HG03025 (cell line): Measurements from ENCODE around the gene AP1S2.
"Not testable (repeated sequence)": the region's sequence is repeated elsewhere in the genome, so short reads cannot be mapped to it uniquely, and the experiment has no call there.

Experiments
- ATAC-seq: cut with Tn5 transposase; IDR thresholded peaks from one replicate; pipeline ENCODE4 v1.9.1; 2021; ENCODE audit warnings: mild to moderate bottlenecking, moderate library complexity; ENCODE audit not compliant: unreplicated experiment, low FRiP score

The AP1S2 gene

GRCh38 chrX:15854712-15855567 is at the start of gene AP1S2:
Gene AP1S2, minus strand, starts transcription at chrX:15854813. Its CDS starts 2,289 bp downstream, at chrX:15852524.
- ATAC-seq = peak; percentile 98

DNA sequence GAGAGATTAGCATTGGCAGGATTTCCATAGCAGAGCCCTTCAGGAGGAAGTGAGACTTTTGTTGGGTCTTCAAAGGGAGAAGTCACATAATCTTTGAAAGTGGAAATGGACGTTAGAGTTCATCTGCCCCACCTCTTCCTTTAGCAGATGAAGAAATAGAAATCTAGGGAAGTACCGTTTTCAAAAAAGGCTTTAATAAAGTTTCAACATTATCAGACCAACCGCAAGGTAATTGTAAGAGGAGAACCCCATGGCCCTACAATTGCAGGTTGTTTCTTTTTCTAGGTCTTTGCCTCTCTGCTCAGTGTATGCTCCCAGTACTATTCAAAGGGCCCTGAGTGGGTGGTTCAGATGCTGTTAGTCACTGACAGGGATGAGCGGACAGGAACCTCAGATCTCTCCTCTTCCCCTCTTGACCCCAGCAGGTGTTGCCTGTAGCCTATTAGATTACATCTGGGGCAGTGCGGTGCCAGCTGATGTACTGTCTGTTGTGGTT is 48.6 kb upstream of the AP1S2 start:
- peak; percentile 94 for ATAC-seq

- ATAC-seq = no peak
These were observed 40.7 kb upstream of the AP1S2 start for GRCh38 chrX:15895334-15895733.

DNA sequence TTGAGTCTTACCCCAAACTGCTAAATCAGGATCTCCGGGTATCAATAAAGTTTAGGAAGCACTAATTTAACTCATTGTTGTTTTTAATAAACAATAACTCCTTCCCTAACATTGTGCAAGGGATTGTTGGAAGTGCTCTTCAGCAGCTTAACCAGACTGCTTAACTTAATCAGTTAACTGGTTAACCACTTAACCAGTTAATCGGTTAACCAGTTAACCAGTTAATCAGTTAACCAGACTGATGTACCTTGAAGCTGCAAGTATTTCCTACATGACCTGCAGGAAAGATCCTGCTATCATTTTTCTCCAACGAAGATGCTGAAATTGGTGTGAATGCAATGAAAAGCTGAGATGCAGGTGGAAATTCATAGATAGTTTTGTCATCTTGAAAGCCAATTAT is 40.1 kb upstream of the AP1S2 start:
- no peak for ATAC-seq

GRCh38 chrX:15890463-15890862 is 35.9 kb upstream of the AP1S2 start:
- ATAC-seq = no peak

- no peak for ATAC-seq
These were observed 33.4 kb upstream of the AP1S2 start for GRCh38 chrX:15888062-15888461.

GRCh38 chrX:15883540-15883863 is 28.9 kb upstream of the AP1S2 start:
- no peak for ATAC-seq

GRCh38 chrX:15882704-15883539 is 28.3 kb upstream of the AP1S2 start:
- ATAC-seq = peak; percentile 68

DNA sequence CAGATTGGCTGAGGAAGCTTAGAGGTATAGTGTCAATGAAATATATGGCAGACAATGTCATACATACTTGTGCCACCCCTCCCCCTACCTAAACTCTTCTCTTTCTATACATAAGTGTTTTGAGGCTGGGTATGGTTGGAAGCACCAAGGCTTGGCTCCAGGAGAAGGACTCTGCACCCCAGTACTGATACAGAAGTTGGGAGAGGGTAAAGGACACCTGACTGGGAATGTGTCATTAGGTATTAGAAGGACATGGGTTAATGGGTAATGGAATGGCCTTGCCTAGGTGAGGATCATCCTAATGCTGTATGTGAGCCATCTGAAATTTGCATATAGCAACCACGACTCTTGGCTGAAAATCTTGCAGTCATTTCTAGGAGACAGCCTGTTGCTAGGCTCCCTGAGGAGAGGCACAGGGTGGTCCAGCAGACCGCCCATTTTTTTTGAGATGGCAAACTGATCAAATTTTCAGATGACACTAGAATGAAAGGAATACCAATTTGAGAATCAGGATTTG is 26.8 kb upstream of the AP1S2 start:
- no peak for ATAC-seq

GRCh38 chrX:15877914-15878313 is 23.3 kb upstream of the AP1S2 start:
- ATAC-seq = not testable (repeated sequence)

GRCh38 chrX:15877380-15877779 is 22.8 kb upstream of the AP1S2 start:
- no peak for ATAC-seq

DNA sequence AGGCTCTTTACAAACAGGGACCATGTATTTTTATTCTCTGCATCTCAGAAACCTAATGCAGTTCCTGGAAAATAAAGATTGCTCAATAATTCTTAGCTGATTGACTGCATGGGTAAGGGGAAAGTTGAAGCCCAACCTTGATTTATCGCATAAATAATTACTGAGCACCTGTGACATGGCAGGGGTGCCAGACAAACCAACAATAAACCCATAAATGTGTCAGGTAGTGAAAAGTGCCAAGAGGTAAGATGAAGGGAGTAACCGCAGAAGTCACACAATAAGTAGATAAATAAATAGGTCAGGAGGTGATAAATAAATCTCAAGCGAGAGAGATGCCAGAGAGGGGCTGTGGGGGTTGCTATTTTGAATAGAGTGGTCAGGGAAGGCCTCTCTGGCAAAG is 20.1 kb upstream of the AP1S2 start:
- ATAC-seq = no peak

GRCh38 chrX:15873566-15873965 is 19.0 kb upstream of the AP1S2 start:
- no peak for ATAC-seq

DNA sequence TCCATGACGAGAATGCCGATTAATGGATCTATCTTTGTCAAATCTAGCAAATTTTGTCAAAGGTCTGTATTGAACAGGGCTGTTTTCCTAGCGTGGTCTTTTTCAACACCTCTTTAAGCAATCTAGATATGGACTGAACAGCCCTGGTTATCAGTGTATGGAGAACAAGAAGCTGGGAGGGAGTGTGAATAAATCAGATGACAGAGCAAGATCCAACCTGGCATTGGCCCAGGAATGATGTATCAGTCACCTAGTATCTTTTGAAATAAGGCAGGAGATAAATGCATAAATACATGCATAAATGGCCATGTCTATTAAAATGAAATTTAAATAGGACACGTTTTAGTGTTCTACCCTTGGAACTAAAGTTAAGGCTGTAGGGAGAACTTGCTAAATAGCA is 15.7 kb upstream of the AP1S2 start:
- ATAC-seq = no peak

GRCh38 chrX:15869695-15870094 is 15.1 kb upstream of the AP1S2 start:
- ATAC-seq = no peak

GRCh38 chrX:15866147-15866546 is 11.5 kb upstream of the AP1S2 start:
- no peak for ATAC-seq

GRCh38 chrX:15864629-15865028 is 10.0 kb upstream of the AP1S2 start:
- ATAC-seq = no peak

GRCh38 chrX:15864023-15864422 is 9.4 kb upstream of the AP1S2 start:
- ATAC-seq = no peak

- no peak for ATAC-seq
These were observed 6.3 kb upstream of the AP1S2 start for GRCh38 chrX:15860921-15861320.

DNA sequence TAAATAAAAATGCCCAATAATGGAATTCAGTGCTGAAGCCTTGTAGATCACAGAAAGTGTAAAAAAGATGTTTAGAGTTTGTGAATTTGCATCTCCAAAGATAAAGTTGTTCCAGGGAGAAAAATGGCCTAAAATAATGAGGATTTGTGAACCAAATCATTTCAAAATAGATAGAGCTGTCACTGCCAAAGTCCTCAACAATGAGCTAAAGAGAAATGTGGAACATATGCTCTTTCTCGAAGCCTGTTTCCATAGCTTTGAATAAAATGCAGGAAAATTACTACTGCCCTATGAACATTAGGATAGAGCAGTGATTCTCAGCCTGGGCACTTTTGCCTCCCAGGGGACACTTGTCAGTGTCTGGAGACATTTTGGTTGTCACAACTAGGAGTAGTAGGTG is 3.4 kb upstream of the AP1S2 start:
- no peak for ATAC-seq

DNA sequence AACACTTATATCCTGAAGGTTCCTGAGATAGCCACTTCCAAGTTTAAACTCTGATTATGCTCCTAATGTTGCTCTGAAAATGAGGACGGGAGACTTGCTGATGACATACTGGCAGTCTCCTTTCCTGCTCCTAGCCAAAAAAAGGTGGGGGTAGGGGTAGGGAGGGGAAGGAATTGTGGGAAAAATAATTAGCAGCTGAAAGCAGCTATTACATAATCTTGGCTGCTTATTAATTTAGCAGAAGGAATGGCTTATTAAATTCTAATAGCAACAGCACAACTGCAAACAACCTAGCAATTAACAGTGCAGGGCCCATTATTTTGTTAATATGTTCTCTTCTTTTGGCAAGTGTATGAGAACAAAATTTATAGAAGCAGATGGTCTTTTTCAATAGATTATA is 2.0 kb upstream of the AP1S2 start:
- no peak for ATAC-seq
